Measurements from ENCODE around the gene JARID2.

DNA sequence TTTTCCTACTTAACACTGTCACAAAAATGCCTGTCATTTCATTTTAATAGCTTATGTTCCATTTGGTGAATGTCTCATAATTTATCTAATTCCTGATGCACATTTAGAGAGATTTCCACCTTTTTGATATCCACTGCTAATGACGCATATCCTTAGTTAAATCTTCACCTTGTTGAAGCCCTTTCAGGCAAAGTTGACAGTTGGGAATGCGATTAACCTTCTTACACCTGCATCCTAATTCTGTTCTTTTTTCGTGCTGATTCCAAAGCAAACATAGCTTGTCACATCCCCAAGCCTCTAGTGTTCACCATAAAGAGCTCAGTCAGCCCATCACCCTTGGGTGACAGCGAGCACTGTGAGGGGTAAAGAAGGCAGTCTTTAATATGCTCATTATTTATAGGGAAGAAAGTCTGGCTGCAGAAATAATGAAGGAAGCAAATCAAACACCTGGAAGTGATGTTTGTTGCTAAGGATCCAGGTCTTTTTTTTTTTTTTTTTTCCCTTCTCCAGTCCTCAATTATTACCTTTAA is 211.3 kb downstream of the JARID2 start:
- TF ChIP-seq EP300 (IDR thresholded peaks at IDR 0.05) (no peak), POLR2A (IDR thresholded peaks at IDR 0.05) (no peak)
- TF ChIP-seq, protein P1, sequence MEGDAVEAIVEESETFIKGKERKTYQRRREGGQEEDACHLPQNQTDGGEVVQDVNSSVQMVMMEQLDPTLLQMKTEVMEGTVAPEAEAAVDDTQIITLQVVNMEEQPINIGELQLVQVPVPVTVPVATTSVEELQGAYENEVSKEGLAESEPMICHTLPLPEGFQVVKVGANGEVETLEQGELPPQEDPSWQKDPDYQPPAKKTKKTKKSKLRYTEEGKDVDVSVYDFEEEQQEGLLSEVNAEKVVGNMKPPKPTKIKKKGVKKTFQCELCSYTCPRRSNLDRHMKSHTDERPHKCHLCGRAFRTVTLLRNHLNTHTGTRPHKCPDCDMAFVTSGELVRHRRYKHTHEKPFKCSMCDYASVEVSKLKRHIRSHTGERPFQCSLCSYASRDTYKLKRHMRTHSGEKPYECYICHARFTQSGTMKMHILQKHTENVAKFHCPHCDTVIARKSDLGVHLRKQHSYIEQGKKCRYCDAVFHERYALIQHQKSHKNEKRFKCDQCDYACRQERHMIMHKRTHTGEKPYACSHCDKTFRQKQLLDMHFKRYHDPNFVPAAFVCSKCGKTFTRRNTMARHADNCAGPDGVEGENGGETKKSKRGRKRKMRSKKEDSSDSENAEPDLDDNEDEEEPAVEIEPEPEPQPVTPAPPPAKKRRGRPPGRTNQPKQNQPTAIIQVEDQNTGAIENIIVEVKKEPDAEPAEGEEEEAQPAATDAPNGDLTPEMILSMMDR (IDR thresholded peaks at IDR 0.05): no peak
